ENCODE data around the gene ZNF416. TPM values are rescaled to one million over a fixed set of nuclear protein-coding genes. Genes with fewer than 3 reads are reported as not detected.

The ZNF416 gene
- total RNA-seq, 1 experiment from 2014 or later = 6.9 TPM

DNA sequence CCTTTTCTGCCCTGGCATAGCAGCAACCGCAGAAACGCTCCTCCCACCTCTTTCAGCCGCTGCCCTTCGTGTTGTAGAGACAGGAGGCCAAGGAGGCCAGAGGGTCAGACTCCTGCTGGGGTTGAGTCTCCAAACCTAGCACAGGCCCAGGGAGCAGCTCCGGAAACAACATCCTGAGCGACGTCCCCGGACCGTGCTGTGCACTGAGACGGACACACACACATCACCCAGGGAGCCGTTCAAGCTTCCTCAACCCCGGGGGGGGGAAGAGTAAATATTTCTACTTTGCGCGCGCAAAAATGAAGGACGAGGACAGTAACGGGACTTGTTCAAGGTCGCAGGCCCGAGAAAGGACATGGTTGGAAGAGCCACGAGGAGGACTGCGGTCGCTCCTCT is 19.7 kb downstream of the ZNF416 start:
- DNase-seq (ENCODE audit: low read depth) = peak; percentile 64

DNA sequence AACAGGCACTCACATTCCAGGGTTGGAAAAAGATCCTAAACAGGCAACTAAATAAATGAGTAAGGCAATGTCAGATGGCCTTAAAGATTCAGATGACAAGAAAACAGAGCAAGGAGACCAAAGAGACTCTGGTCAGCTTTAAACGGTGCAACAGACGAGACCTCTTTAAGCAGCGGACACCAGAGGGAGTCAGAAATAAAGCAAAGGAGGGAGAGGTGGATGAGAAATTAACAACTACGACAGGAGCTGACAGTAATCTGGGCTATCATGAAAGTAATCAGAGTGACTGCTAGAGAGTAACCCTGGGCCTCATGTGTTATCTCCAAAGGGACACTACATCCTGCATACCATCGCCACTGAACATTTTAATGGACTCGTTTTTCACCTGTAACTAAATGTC is 20.2 kb downstream of the ZNF416 start:
- DNase-seq (ENCODE audit: low read depth) = no peak

DNA sequence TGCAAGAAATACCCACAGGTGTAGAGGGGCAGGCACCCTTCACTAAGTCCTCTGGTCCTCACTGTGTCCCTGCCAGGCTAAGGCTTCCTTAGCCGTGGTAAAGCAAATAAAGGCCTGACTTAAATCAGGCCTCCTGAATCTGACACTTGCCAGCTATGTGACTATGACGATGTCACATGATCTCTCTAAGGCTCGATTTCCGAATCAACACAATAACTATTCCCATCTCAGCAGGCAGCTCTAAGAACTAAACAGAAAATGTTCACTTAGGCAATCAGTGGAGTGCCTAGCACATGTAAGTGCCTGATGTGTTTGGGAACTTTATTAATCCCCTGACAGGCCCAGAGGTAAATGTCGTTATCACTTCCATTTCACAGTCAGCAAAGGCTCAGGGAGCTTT is 21.1 kb downstream of the ZNF416 start:
- DNase-seq (ENCODE audit: low read depth) = no peak

DNA sequence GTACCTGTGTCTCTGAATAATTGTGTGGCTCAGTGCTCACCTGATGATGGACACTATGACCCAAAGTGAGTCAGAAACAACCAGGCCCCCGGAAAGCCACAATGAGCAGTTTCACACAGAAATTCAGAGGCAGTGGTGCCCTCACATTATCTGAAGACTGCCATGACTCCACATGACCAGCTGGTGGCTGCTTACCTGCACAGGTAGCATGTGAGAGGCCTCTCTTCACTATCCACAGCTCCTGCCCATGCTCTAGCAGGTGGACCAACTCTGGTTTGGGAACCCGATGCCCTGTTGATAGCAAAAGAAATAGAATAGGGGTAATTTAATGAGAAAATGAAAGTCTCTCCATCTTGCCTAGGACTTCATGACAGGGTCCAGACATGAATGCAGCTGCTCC is 26.3 kb downstream of the ZNF416 start:
- DNase-seq (ENCODE audit: low read depth) = no peak

DNA sequence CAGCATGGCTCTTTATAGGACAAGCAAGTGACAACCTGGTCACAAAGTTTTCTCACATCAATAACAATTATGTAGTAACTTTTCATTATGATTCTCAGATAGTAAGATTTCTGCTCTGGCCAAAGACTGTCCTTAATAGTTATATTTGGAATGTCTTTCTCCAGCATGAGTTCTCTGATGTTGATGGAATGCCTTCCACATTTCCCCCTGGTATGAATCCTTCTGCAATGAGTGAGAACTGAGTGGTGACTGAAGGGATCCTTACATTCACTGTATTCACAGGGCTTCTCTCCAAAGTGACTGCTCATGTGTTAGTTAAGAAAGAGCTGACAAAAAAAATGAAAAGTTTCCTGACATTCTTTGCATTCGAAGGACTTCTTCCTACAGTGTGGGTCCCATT is 32.2 kb downstream of the ZNF416 start:
- DNase-seq (ENCODE audit: low read depth) = no peak

DNA sequence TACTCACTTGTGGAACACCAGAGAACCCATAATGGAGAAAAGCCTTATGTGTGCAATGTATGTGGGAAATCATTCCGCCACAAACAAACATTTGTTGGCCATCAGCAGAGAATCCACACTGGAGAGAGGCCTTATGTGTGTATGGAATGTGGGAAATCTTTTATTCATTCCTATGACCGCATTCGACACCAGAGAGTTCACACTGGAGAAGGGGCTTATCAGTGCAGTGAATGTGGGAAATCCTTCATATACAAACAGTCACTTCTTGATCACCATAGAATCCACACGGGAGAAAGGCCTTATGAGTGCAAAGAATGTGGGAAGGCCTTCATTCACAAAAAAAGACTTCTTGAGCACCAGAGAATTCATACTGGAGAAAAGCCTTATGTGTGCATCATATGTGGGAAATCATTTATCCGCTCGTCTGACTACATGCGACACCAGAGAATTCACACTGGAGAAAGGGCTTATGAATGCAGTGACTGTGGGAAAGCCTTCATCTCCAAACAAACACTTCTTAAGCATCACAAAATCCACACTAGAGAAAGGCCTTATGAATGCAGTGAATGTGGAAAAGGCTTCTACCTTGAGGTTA is 40.7 kb downstream of the ZNF416 start:
- no peak for DNase-seq (ENCODE audit: low read depth)

DNA sequence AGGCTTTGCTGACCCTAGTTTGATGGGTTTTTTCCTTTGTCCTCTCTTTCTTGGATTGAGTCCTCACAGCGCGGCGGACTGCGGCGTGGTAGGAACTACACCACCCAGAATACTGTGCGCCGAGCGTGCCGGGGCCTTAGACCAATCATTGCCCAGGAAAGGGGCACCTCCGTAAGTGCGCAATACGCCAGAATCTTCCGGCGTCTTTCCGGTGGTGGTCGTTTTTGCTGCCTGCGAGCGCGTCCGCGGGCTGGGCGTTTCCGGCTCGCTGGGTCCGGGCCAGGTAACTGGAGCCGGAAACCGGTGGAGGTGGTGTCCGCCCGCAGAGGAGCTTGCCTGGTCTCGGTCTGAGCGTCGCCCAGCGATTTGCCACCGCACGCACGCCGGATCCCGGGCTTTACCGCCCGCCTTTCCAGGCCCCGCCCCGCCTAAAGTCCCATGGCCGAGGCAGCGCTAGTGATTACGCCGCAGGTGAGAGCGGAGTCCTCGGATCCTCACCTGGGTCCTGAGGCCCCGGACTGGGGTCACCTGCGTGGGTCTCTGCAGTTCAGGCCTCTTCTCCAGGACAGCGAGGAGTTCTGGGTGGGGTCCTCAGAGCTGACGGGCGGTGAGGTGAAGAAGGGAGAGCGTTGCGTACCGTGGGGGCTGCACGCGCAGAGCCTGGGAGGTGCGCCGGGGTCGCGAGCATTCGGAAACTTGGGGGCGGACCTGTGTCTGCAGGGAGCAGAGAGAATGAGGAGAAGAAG is 51.4 kb downstream of the ZNF416 start, which contains the start of gene ZNF549:
TSS of gene ZNF549 (plus strand) at position 221 of the 746 bp plus-strand sequence. CDS start at position 439, 218 bp downstream.
- peak; percentile 95 for DNase-seq (ENCODE audit: low read depth)

Other genes with a start within 250 kb of the ZNF416 start
- gene ZNF304, start 227.6 kb downstream of the ZNF416 start, total RNA-seq (2014; rRNA removed; shearing (Covaris generic)) = 8.0 and 11.8 TPM in 2 replicates
- 32.7 and 34.6 TPM in 2 replicates for gene TRAPPC2B, start 215.4 kb downstream of the ZNF416 start, total RNA-seq (2014; rRNA removed; shearing (Covaris generic))
- 1.9 and 5.6 TPM in 2 replicates for gene ZNF547, start 215.4 kb downstream of the ZNF416 start, total RNA-seq (2014; rRNA removed; shearing (Covaris generic))
- 13.6 and 21.9 TPM in 2 replicates for gene ZNF548, start 189.1 kb downstream of the ZNF416 start, total RNA-seq (2014; rRNA removed; shearing (Covaris generic))
- gene ZNF17, start 167.8 kb downstream of the ZNF416 start, total RNA-seq (2014; rRNA removed; shearing (Covaris generic)) = 5.2 and 9.9 TPM in 2 replicates
- 3.2 and 7.0 TPM in 2 replicates for gene ZNF749, start 143.6 kb downstream of the ZNF416 start, total RNA-seq (2014; rRNA removed; shearing (Covaris generic))
- 0.57 TPM in 1 of 2 replicates, not detected in the other for gene VN1R1, start 121.8 kb downstream of the ZNF416 start, total RNA-seq (2014; rRNA removed; shearing (Covaris generic))
- gene ZNF772, start 101.3 kb downstream of the ZNF416 start, total RNA-seq (2014; rRNA removed; shearing (Covaris generic)) = 14.9 and 15.1 TPM in 2 replicates
- 22.2 and 24.0 TPM in 2 replicates for gene ZNF419, start 91.2 kb downstream of the ZNF416 start, total RNA-seq (2014; rRNA removed; shearing (Covaris generic))
- gene ZNF773, start 79.0 kb downstream of the ZNF416 start, total RNA-seq (2014; rRNA removed; shearing (Covaris generic)) = 22.5 and 25.1 TPM in 2 replicates
- gene ZNF549, start 51.6 kb downstream of the ZNF416 start, total RNA-seq (2014; rRNA removed; shearing (Covaris generic)) = 5.6 and 7.5 TPM in 2 replicates
- gene ZNF550, start 19.0 kb downstream of the ZNF416 start, total RNA-seq (2014; rRNA removed; shearing (Covaris generic)) = 9.4 and 14.0 TPM in 2 replicates
- 10.3 and 12.3 TPM in 2 replicates for gene ZIK1, start 5.2 kb upstream of the ZNF416 start, total RNA-seq (2014; rRNA removed; shearing (Covaris generic))
- gene ZNF530, start 21.0 kb upstream of the ZNF416 start, total RNA-seq (2014; rRNA removed; shearing (Covaris generic)) = 7.4 and 17.4 TPM in 2 replicates
- 16.5 and 17.6 TPM in 2 replicates for gene ZNF134, start 35.3 kb upstream of the ZNF416 start, total RNA-seq (2014; rRNA removed; shearing (Covaris generic))
- gene ZNF211, start 54.3 kb upstream of the ZNF416 start, total RNA-seq (2014; rRNA removed; shearing (Covaris generic)) = 12.2 and 13.1 TPM in 2 replicates
- not detected in 2 replicates for gene ZSCAN4, start 90.0 kb upstream of the ZNF416 start, total RNA-seq (2014; rRNA removed; shearing (Covaris generic))
- 7.0 and 13.1 TPM in 2 replicates for gene ZNF551, start 103.1 kb upstream of the ZNF416 start, total RNA-seq (2014; rRNA removed; shearing (Covaris generic))
- gene ZNF154, start 130.3 kb upstream of the ZNF416 start, total RNA-seq (2014; rRNA removed; shearing (Covaris generic)) = not detected in 2 replicates
- 1.9 and 5.4 TPM in 2 replicates for gene ZNF671, start 148.7 kb upstream of the ZNF416 start, total RNA-seq (2014; rRNA removed; shearing (Covaris generic))
- gene ZNF776, start 167.9 kb upstream of the ZNF416 start, total RNA-seq (2014; rRNA removed; shearing (Covaris generic)) = 11.4 and 12.8 TPM in 2 replicates
- 11.8 and 14.2 TPM in 2 replicates for gene ZNF586, start 190.8 kb upstream of the ZNF416 start, total RNA-seq (2014; rRNA removed; shearing (Covaris generic))
- gene ZNF552, start 236.0 kb upstream of the ZNF416 start, total RNA-seq (2014; rRNA removed; shearing (Covaris generic)) = 0.69 and 0.84 TPM in 2 replicates